Measurements from ENCODE around the gene TSPYL2. TPM values are rescaled to one million over a fixed set of nuclear protein-coding genes. Genes with fewer than 3 reads are reported as not detected.

The TSPYL2 gene
- total and polyA plus RNA-seq, 2 of the 4 experiments (the other 2 are of a cell fraction): 19.2 to 49.7 TPM

- H3K36me3 ChIP-seq (ENCODE audit: control insufficient read depth, insufficient read depth, low read length): no peaks in the 10 kb centered on the region
- peaks cover 36% of the 10 kb centered on the region for H4K20me1 ChIP-seq (ENCODE audit: insufficient read depth, low read length)
- H3K9me1 ChIP-seq (ENCODE audit: insufficient read depth, low read length): peaks cover 21% of the 10 kb centered on the region
- dilution Hi-C loops (cut with HindIII; ENCODE audit: low sequenced_read_pairs, unreplicated experiment): no loop called here
- H2AK5ac ChIP-seq (ENCODE audit: low read depth, low read length): no peak overlapping the region
- H2BK120ac ChIP-seq (ENCODE audit: low read depth, low read length): no peak overlapping the region
- H2BK5ac ChIP-seq (ENCODE audit: low read depth, low read length, poor library complexity, severe bottlenecking): no peak overlapping the region
- WGBS, 2 experiments (ENCODE audit: extremely low coverage in 2 of 2, insufficient read length in 1 of 2): 26% methylated on average over 3 of the region's 8 CpGs; no CpG with 5 or more reads in 1 of the 2 experiments
- CTCF ChIA-PET: no interaction called here
- POLR2A ChIA-PET (ENCODE audit: unreplicated experiment): no interaction called here
- H3K4me1 ChIP-seq (ENCODE audit: control insufficient read depth, insufficient read depth, low read length): peaks cover 11% of the 10 kb centered on the region; the same call in 1 of the 2 replicates
- ATAC-seq (ENCODE audit: low read depth): no peak
- peaks cover 0 to 42% of the 10 kb centered on the region in 2 experiments for H3K79me1 ChIP-seq (ENCODE audit: low read depth in 1 of 2, low read length in 2 of 2)
- no peak for DNase-seq
- TF ChIP-seq RFX5 (IDR thresholded peaks at IDR 0.05; ENCODE audit: low read depth, low read length) (no peak), BHLHE40 (IDR thresholded peaks at IDR 0.05; ENCODE audit: low read depth, low read length) (no peak), MAZ (IDR thresholded peaks at IDR 0.05; ENCODE audit: borderline replicate concordance, low read depth, low read length) (no peak), FOS (IDR thresholded peaks at IDR 0.05; ENCODE audit: low read depth, low read length) (no peak), CTCF (conservative IDR thresholded peaks at IDR 0.05; ENCODE audit: low read depth, low read length) (no peak), POLR2A (IDR thresholded peaks at IDR 0.05; ENCODE audit: low read depth, low read length) (no peak), NFE2L2 (IDR thresholded peaks at IDR 0.05; ENCODE audit: low read depth, low read length) (no peak), ELK1 (IDR thresholded peaks at IDR 0.05; ENCODE audit: borderline replicate concordance, low read depth, low read length) (no peak), RAD21 (IDR thresholded peaks at IDR 0.05; ENCODE audit: low read length) (no peak), MXI1 (IDR thresholded peaks at IDR 0.05; ENCODE audit: borderline replicate concordance, low read depth, low read length) (no peak), USF2 (IDR thresholded peaks at IDR 0.05; ENCODE audit: low read depth, low read length) (no peak), MAFK (IDR thresholded peaks at IDR 0.05; ENCODE audit: low read depth, low read length) (no peak), CHD1 (IDR thresholded peaks at IDR 0.05; ENCODE audit: low read depth, low read length) (no peak), RCOR1 (IDR thresholded peaks at IDR 0.05; ENCODE audit: insufficient replicate concordance, low read length) (no peak), SMC3 (IDR thresholded peaks at IDR 0.05; ENCODE audit: low read depth, low read length) (no peak), CEBPB (IDR thresholded peaks at IDR 0.05; ENCODE audit: low read depth, low read length) (no peak)
- no peak overlapping the region for H2BK20ac ChIP-seq (ENCODE audit: low read depth, low read length)
- in situ Hi-C loops (cut with MboI; ENCODE audit: low sequenced_read_pairs): no loop called here
- peak overlapping the region; percentile 100 for H3K4me3 ChIP-seq (ENCODE audit: insufficient read depth, low read depth, low read length)
- H2AFZ ChIP-seq (replicated peaks; ENCODE audit: low read length, poor library complexity): no peak overlapping the region
- H3K4ac ChIP-seq (ENCODE audit: low read depth, low read length): peak overlapping the region; percentile 10; the same call in 1 of the 2 replicates
- no peaks in the 10 kb centered on the region for H3K9me3 ChIP-seq (ENCODE audit: control insufficient read depth, insufficient read depth, low read length)
- intact Hi-C loops (cut with micrococcal nuclease): no loop called here
- no TSS peak for BruUV-seq (replicated peaks)
- peak overlapping the region; percentile 49; the same call in 1 of the 2 replicates for H3K27ac ChIP-seq (ENCODE audit: insufficient read depth, low read length)
- H2BK15ac ChIP-seq (ENCODE audit: low read depth, low read length): no peak overlapping the region
- H3K23ac ChIP-seq (ENCODE audit: low read depth, low read length): no peak overlapping the region
- no peak overlapping the region for H3K14ac ChIP-seq (replicated peaks; ENCODE audit: low read depth, low read length)
- peaks cover 10% of the 10 kb centered on the region for H3K27me3 ChIP-seq (ENCODE audit: control insufficient read depth, insufficient read depth, low read length)
- peak overlapping the region in 1 of 2 experiments; percentile 95; a peak in 1 of 4 replicates for H4K8ac ChIP-seq (ENCODE audit: low read depth in 2 of 2, low read length in 2 of 2)
- no peak overlapping the region for H3K18ac ChIP-seq (ENCODE audit: low read depth, low read length)
- H3K4me2 ChIP-seq (ENCODE audit: low read depth, low read length): peak overlapping the region; percentile 97
- H3K9ac ChIP-seq (ENCODE audit: low read depth, low read length): peak overlapping the region; percentile 78
- no peak overlapping the region for H3K56ac ChIP-seq (ENCODE audit: extremely low read depth, insufficient read depth, low read length)
- peak overlapping the region; percentile 17; the same call in 1 of the 2 replicates for H4K5ac ChIP-seq (ENCODE audit: low read depth, low read length)
- H2AK9ac ChIP-seq (replicated peaks; ENCODE audit: low read depth, low read length, poor library complexity): peak overlapping the region; percentile 67
- no peak overlapping the region; the same call in 1 of the 2 replicates for H4K91ac ChIP-seq (ENCODE audit: insufficient read depth, low read depth, low read length)
These were observed 33.0 kb upstream of the TSPYL2 start for GRCh38 chrX:53049127-53049517.
